CD4-positive, alpha-beta T cell treated with Interleukin-17A for 1 hour (primary cell): ENCODE results near the gene MACO1.
A peak's percentile ranks its signal among the peaks of the same experiment; 100 is the strongest.

Experiments
- DNase-seq: peaks from one replicate; pipeline ENCODE4 v3.0.0-alpha.2; 2020

The MACO1 gene

GRCh38 chr1:25544819-25545218, 114.1 kb downstream of the MACO1 start:
- DNase-seq: no peak

- no peak for DNase-seq
Observed at GRCh38 chr1:25545767-25546166, 115.1 kb downstream of the MACO1 start.

GRCh38 chr1:25546193-25546592, 115.5 kb downstream of the MACO1 start:
- no peak for DNase-seq

- DNase-seq: no peak
Observed at GRCh38 chr1:25548601-25549000, 117.9 kb downstream of the MACO1 start.

- DNase-seq: peak; percentile 77
Observed at GRCh38 chr1:25549273-25550154, 118.8 kb downstream of the MACO1 start.
